Naive thymus-derived CD8-positive, alpha-beta T cell (primary cell): ENCODE results near the gene IRX2. TPM values are rescaled to one million over a fixed set of nuclear protein-coding genes. Genes with fewer than 3 reads are reported as not detected.
A peak's percentile ranks its signal among the peaks of the same experiment; 100 is the strongest.

Source experiments
- ATAC-seq, 2 donors: fragments of 150-1000 bp; cut with Tn5 transposase in 1 of 2; sonication (Bioruptor Pico), chemical (Tn5 transposase) in 1 of 2; 1 replicate in 1 of 2; 2 replicates in 1 of 2; pipeline ENCODE4 v1.10.0; 2021; ENCODE audit warnings: mild to moderate bottlenecking in 2 of 2, moderate library complexity in 2 of 2
- POLR2A ChIA-PET: fragments of 350-600 bp; sonication (Branson Sonifier 250); formaldehyde crosslinking; loops from one replicate; lab custom pipeline; 2021; ENCODE audit warnings: antibody characterized with exemption; lab: Charles Lee
- DNase-seq, 10 donors: peaks; one replicate each; pipeline versions ENCODE4 v3.0.0 to v3.0.0-alpha.2; 2020 to 2022
- H3K27ac Mint-ChIP-seq, 10 donors: one replicate each; pipeline ENCODE4 v1.8.0; 2020 to 2022; ENCODE audit warnings: mild to moderate bottlenecking in 10 of 10, mixed read lengths in 10 of 10, moderate library complexity in 4 of 10, inconsistent platforms in 1 of 10
- H3K27me3 Mint-ChIP-seq, 5 donors: one replicate each; pipeline ENCODE4 v1.8.0; 2021 to 2022; ENCODE audit warnings: mixed read lengths in 5 of 5
- H3K36me3 Mint-ChIP-seq, 3 donors: one replicate each; pipeline ENCODE4 v1.8.0; 2020 to 2022; ENCODE audit warnings: mixed read lengths in 3 of 3, mild to moderate bottlenecking in 2 of 3, inconsistent platforms in 1 of 3
- H3K4me1 Mint-ChIP-seq, 4 donors: one replicate each; pipeline ENCODE4 v1.8.0; 2021 to 2022; ENCODE audit warnings: mixed read lengths in 4 of 4
- H3K4me3 Mint-ChIP-seq, 10 donors: one replicate each; pipeline ENCODE4 v1.8.0; 2020 to 2022; ENCODE audit warnings: mild to moderate bottlenecking in 10 of 10, mixed read lengths in 10 of 10, moderate library complexity in 6 of 10, inconsistent platforms in 1 of 10
- H3K9me3 Mint-ChIP-seq, 9 donors: one replicate each; pipeline ENCODE4 v1.8.0; 2020 to 2022; ENCODE audit warnings: mixed read lengths in 9 of 9, mild to moderate bottlenecking in 3 of 9, inconsistent platforms in 1 of 9, moderate library complexity in 1 of 9
- polyA plus RNA-seq, 3 donors: library from polyadenylated mRNA; unstranded; fragments of 300-500 nt; fragmentation: Illumina TruSeq; gene quantifications; one replicate each; pipeline ENCODE4 v1.2.3, GENCODE V29; 2021
- total RNA-seq, 8 experiments: library from RNA in 2 of 8; stranded (reverse) in 2 of 8; gene quantifications; one replicate each; pipeline ENCODE4 v1.2.3 and lab custom pipeline; 2021 to 2026

IRX2 gene
- total and polyA plus RNA-seq, 5 experiments from 2014 or later, result not detected

- peaks cover 0 to 10% (median 0%) of the 10 kb centered on the region in 9 donors for H3K9me3 Mint-ChIP-seq
- H3K36me3 Mint-ChIP-seq, result no peaks in the 10 kb centered on the region
- POLR2A ChIA-PET, result no interaction called here
- no peak for ATAC-seq
- no peak overlapping the region for H3K27ac Mint-ChIP-seq
- no peak overlapping the region for H3K4me3 Mint-ChIP-seq
- peaks cover 0 to 16% (median 11%) of the 10 kb centered on the region in 5 donors for H3K27me3 Mint-ChIP-seq
- no peak for DNase-seq
- no peaks in the 10 kb centered on the region for H3K4me1 Mint-ChIP-seq
These were observed 32.1 kb downstream of the IRX2 start for GRCh38 chr5:2719332-2719731.

GRCh38 chr5:2718115-2718514 lies 33.4 kb downstream of the IRX2 start:
- Mint-ChIP-seq H3K27me3 (peaks cover 0 to 16% (median 13%) of the 10 kb centered on the region in 5 donors), H3K27ac (no peak overlapping the region), H3K9me3 (peaks cover 0 to 10% (median 0%) of the 10 kb centered on the region in 9 donors), H3K4me1 (no peaks in the 10 kb centered on the region), H3K4me3 (no peak overlapping the region), H3K36me3 (no peaks in the 10 kb centered on the region)
- DNase-seq, result no peak
- POLR2A ChIA-PET, result no interaction called here
- no peak for ATAC-seq

GRCh38 chr5:2715856-2716255 lies 35.6 kb downstream of the IRX2 start:
- DNase-seq, result no peak
- Mint-ChIP-seq H3K27me3 (peaks cover 0 to 16% (median 13%) of the 10 kb centered on the region in 5 donors), H3K9me3 (peaks cover 0 to 10% (median 0%) of the 10 kb centered on the region in 9 donors), H3K27ac (peak overlapping the region in 2 of 10 donors; percentile 46 to 68), H3K4me1 (no peaks in the 10 kb centered on the region), H3K36me3 (no peaks in the 10 kb centered on the region), H3K4me3 (no peak overlapping the region)
- no peak for ATAC-seq
- POLR2A ChIA-PET, result no interaction called here

- POLR2A ChIA-PET, result no interaction called here
- DNase-seq (no peak), ATAC-seq (no peak)
- H3K27ac Mint-ChIP-seq, result no peak overlapping the region
- H3K4me1 Mint-ChIP-seq, result no peaks in the 10 kb centered on the region
- H3K36me3 Mint-ChIP-seq, result no peaks in the 10 kb centered on the region
- peaks cover 0 to 16% (median 13%) of the 10 kb centered on the region in 5 donors for H3K27me3 Mint-ChIP-seq
- peaks cover 0 to 10% (median 0%) of the 10 kb centered on the region in 9 donors for H3K9me3 Mint-ChIP-seq
- H3K4me3 Mint-ChIP-seq, result no peak overlapping the region
These were observed 36.7 kb downstream of the IRX2 start for GRCh38 chr5:2714805-2715204.

GRCh38 chr5:2714026-2714425 lies 37.5 kb downstream of the IRX2 start:
- H3K27ac Mint-ChIP-seq, result no peak overlapping the region
- no peaks in the 10 kb centered on the region for H3K36me3 Mint-ChIP-seq
- no peak overlapping the region for H3K4me3 Mint-ChIP-seq
- DNase-seq (no peak), ATAC-seq (no peak)
- POLR2A ChIA-PET, result no interaction called here
- peaks cover 0 to 16% (median 13%) of the 10 kb centered on the region in 5 donors for H3K27me3 Mint-ChIP-seq
- peaks cover 0 to 10% (median 0%) of the 10 kb centered on the region in 9 donors for H3K9me3 Mint-ChIP-seq
- H3K4me1 Mint-ChIP-seq, result no peaks in the 10 kb centered on the region

- ATAC-seq (no peak), DNase-seq (no peak)
- Mint-ChIP-seq H3K9me3 (peaks cover 0 to 3% (median 0%) of the 10 kb centered on the region in 9 donors), H3K36me3 (no peaks in the 10 kb centered on the region), H3K4me3 (no peak overlapping the region), H3K4me1 (no peaks in the 10 kb centered on the region), H3K27me3 (peaks cover 0 to 13% (median 0%) of the 10 kb centered on the region in 5 donors), H3K27ac (peak overlapping the region in 1 of 10 donors; percentile 59)
- POLR2A ChIA-PET, result no interaction called here
These were observed 39.7 kb downstream of the IRX2 start for GRCh38 chr5:2711446-2712425.

GRCh38 chr5:2710910-2711309 lies 40.6 kb downstream of the IRX2 start:
- Mint-ChIP-seq H3K36me3 (no peaks in the 10 kb centered on the region), H3K9me3 (peaks cover 0 to 3% (median 0%) of the 10 kb centered on the region in 9 donors), H3K4me1 (no peaks in the 10 kb centered on the region), H3K27me3 (peaks cover 0 to 13% (median 2%) of the 10 kb centered on the region in 5 donors), H3K4me3 (no peak overlapping the region), H3K27ac (no peak overlapping the region)
- POLR2A ChIA-PET, result no interaction called here
- ATAC-seq (no peak), DNase-seq (no peak)

GRCh38 chr5:2709976-2710689 lies 41.3 kb downstream of the IRX2 start:
- POLR2A ChIA-PET, result no interaction called here
- ATAC-seq (no peak), DNase-seq (no peak)
- Mint-ChIP-seq H3K27ac (no peak overlapping the region), H3K4me3 (peak overlapping the region in 1 of 10 donors; percentile 62), H3K4me1 (no peaks in the 10 kb centered on the region), H3K36me3 (no peaks in the 10 kb centered on the region), H3K9me3 (peaks cover 0 to 6% (median 0%) of the 10 kb centered on the region in 9 donors), H3K27me3 (peaks cover 0 to 14% (median 9%) of the 10 kb centered on the region in 5 donors)

- H3K27ac Mint-ChIP-seq, result no peak overlapping the region
- DNase-seq (no peak), ATAC-seq (no peak)
- POLR2A ChIA-PET, result no interaction called here
- H3K4me3 Mint-ChIP-seq, result no peak overlapping the region
- H3K4me1 Mint-ChIP-seq, result no peaks in the 10 kb centered on the region
- peaks cover 0 to 12% (median 7%) of the 10 kb centered on the region in 5 donors for H3K27me3 Mint-ChIP-seq
- H3K9me3 Mint-ChIP-seq, result peaks cover 0 to 6% (median 0%) of the 10 kb centered on the region in 9 donors
- no peaks in the 10 kb centered on the region for H3K36me3 Mint-ChIP-seq
These were observed 42.7 kb downstream of the IRX2 start for GRCh38 chr5:2708751-2709150.

GRCh38 chr5:2708132-2708531 lies 43.3 kb downstream of the IRX2 start:
- peaks cover 0 to 12% (median 7%) of the 10 kb centered on the region in 5 donors for H3K27me3 Mint-ChIP-seq
- H3K27ac Mint-ChIP-seq, result no peak overlapping the region
- DNase-seq (no peak), ATAC-seq (no peak)
- no peak overlapping the region for H3K4me3 Mint-ChIP-seq
- POLR2A ChIA-PET, result no interaction called here
- H3K9me3 Mint-ChIP-seq, result peaks cover 0 to 6% (median 0%) of the 10 kb centered on the region in 9 donors
- H3K4me1 Mint-ChIP-seq, result no peaks in the 10 kb centered on the region
- H3K36me3 Mint-ChIP-seq, result no peaks in the 10 kb centered on the region

GRCh38 chr5:2705861-2706260 lies 45.6 kb downstream of the IRX2 start:
- ATAC-seq (no peak), DNase-seq (no peak)
- no peak overlapping the region for H3K4me3 Mint-ChIP-seq
- H3K4me1 Mint-ChIP-seq, result no peaks in the 10 kb centered on the region
- no peak overlapping the region for H3K27ac Mint-ChIP-seq
- H3K27me3 Mint-ChIP-seq, result peaks cover 0 to 13% (median 4%) of the 10 kb centered on the region in 5 donors
- POLR2A ChIA-PET, result no interaction called here
- H3K36me3 Mint-ChIP-seq, result no peaks in the 10 kb centered on the region
- peaks cover 0 to 6% (median 0%) of the 10 kb centered on the region in 9 donors for H3K9me3 Mint-ChIP-seq

- no peak for ATAC-seq
- H3K27ac Mint-ChIP-seq, result no peak overlapping the region
- H3K36me3 Mint-ChIP-seq, result no peaks in the 10 kb centered on the region
- POLR2A ChIA-PET, result no interaction called here
- DNase-seq, result no peak
- H3K4me3 Mint-ChIP-seq, result no peak overlapping the region
- peaks cover 0 to 6% (median 0%) of the 10 kb centered on the region in 9 donors for H3K9me3 Mint-ChIP-seq
- H3K4me1 Mint-ChIP-seq, result no peaks in the 10 kb centered on the region
- H3K27me3 Mint-ChIP-seq, result peaks cover 0 to 14% (median 4%) of the 10 kb centered on the region in 5 donors
These were observed 46.5 kb downstream of the IRX2 start for GRCh38 chr5:2704806-2705645.
